SK-N-SH (cell line): Measurements from ENCODE around the gene MAN1A1. TPM values are rescaled to one million over a fixed set of nuclear protein-coding genes. Genes with fewer than 3 reads are reported as not detected.

Experiments
- CTCF ChIA-PET: fragments of 300-600, 350-600 bp; formaldehyde crosslinking; extraction: SDS; loops from one replicate; lab custom pipeline; 2021; lab: Yijun Ruan, JAX
- POLR2A ChIA-PET: fragments of 350-600 bp; sonication (Branson Sonifier 250); formaldehyde crosslinking; extraction: SDS; loops from one replicate; lab custom pipeline; 2020; ENCODE audit warnings: antibody characterized with exemption, inconsistent platforms; lab: Yijun Ruan, JAX
- DNase-seq: peaks from one replicate; pipeline ENCODE4 v3.0.0; 2012
- H2AFZ ChIP-seq: fragments of 200-600 bp; sonication (generic); 2 replicates; pipeline ENCODE4 v1.8.1; 2016; ENCODE audit warnings: antibody characterized with exemption, mild to moderate bottlenecking, low read depth
- H3F3A ChIP-seq: fragments of 200-600 bp; sonication (generic); replicated peaks from 2 replicates; pipeline ENCODE3; 2016; ENCODE audit warnings: antibody characterized with exemption, mild to moderate bottlenecking; ENCODE audit not compliant: insufficient read depth
- H3K27ac ChIP-seq, 2 experiments: fragments of 200-500 bp in 1 of 2; fragments of 200-600 bp in 1 of 2; sonication (Bioruptor generic) in 1 of 2; sonication (generic), shearing (Covaris generic) in 1 of 2; 2 replicates each; pipeline versions ENCODE4 v1.5.1 to v1.6.1; 2014 to 2016; ENCODE audit warnings: low read depth in 2 of 2, inconsistent platforms in 1 of 2, low read length in 1 of 2, mild to moderate bottlenecking in 1 of 2, mixed read lengths in 1 of 2
- H3K27me3 ChIP-seq: fragments of 200-600 bp; sonication (generic), shearing (Covaris generic); 2 replicates; pipeline ENCODE4 v1.6.1; 2016; ENCODE audit warnings: mixed run types; ENCODE audit not compliant: insufficient read depth
- H3K36me3 ChIP-seq, 2 experiments: fragments of 200-500 bp in 1 of 2; fragments of 200-600 bp in 1 of 2; sonication (Bioruptor generic) in 1 of 2; sonication (generic) in 1 of 2; replicated peaks in 1 of 2; 2 replicates each; pipeline versions ENCODE3 to v1.5.1; 2014 to 2016; ENCODE audit warnings: low read length in 1 of 2, mild to moderate bottlenecking in 1 of 2; ENCODE audit not compliant: insufficient read depth in 2 of 2, control insufficient read depth in 1 of 2
- H3K4me1 ChIP-seq, 2 experiments: fragments of 200-500 bp in 1 of 2; fragments of 200-600 bp in 1 of 2; sonication (Bioruptor generic) in 1 of 2; sonication (generic), shearing (Covaris generic) in 1 of 2; 2 replicates each; pipeline versions ENCODE4 v1.5.1 to v1.6.1; 2014 to 2016; ENCODE audit warnings: low read depth in 1 of 2, low read length in 1 of 2, mixed run types in 1 of 2; ENCODE audit not compliant: insufficient read depth in 2 of 2, control insufficient read depth in 1 of 2
- H3K4me2 ChIP-seq: fragments of 200-600 bp; sonication (generic), shearing (Covaris generic); 2 replicates; pipeline ENCODE4 v1.6.1; 2017; ENCODE audit warnings: mixed run types
- H3K4me3 ChIP-seq, 2 experiments: fragments of 200-500 bp in 1 of 2; fragments of 200-600 bp in 1 of 2; sonication (Bioruptor generic) in 1 of 2; sonication (generic), shearing (Covaris generic) in 1 of 2; 2 replicates each; pipeline versions ENCODE4 v1.5.1 to v1.8.1; 2014 to 2016; ENCODE audit warnings: low read depth in 2 of 2, inconsistent platforms in 1 of 2, low read length in 1 of 2, mild to moderate bottlenecking in 1 of 2, mixed read lengths in 1 of 2, moderate library complexity in 1 of 2
- H3K79me2 ChIP-seq: fragments of 200-600 bp; sonication (generic); 2 replicates; pipeline ENCODE4 v1.8.1; 2017; ENCODE audit warnings: mild to moderate bottlenecking; ENCODE audit not compliant: insufficient read depth
- H3K9ac ChIP-seq: fragments of 200-600 bp; sonication (generic); 2 replicates; pipeline ENCODE4 v1.6.1; 2017; ENCODE audit warnings: mixed run types
- H3K9me2 ChIP-seq: fragments of 200-600 bp; sonication (generic); 2 replicates; pipeline ENCODE4 v1.6.1; 2017; ENCODE audit warnings: mixed run types
- H3K9me3 ChIP-seq: fragments of 200-600 bp; sonication (generic); 2 replicates; pipeline ENCODE4 v1.6.1; 2017; ENCODE audit warnings: mixed run types, mild to moderate bottlenecking, moderate library complexity
- H4K20me1 ChIP-seq: fragments of 200-600 bp; sonication (generic); 2 replicates; pipeline ENCODE4 v1.6.1; 2017; ENCODE audit warnings: mild to moderate bottlenecking, mixed run types; ENCODE audit not compliant: insufficient read depth
- CHD2 ChIP-seq: fragments of 150-350 bp; IDR thresholded peaks from 2 replicates; pipeline ENCODE4 v1.6.1; 2018; ENCODE audit warnings: low read length; ENCODE audit not compliant: partially characterized antibody
- EP300 ChIP-seq, 2 experiments: IDR thresholded peaks; 2 replicates each; pipeline versions ENCODE4 v1.4.0 to v1.6.1; 2012; ENCODE audit warnings: borderline replicate concordance in 1 of 2, low read depth in 1 of 2, low read length in 1 of 2
- EZH2phosphoT487 ChIP-seq: fragments of 200-600 bp; sonication (generic); IDR thresholded peaks from 2 replicates; pipeline ENCODE4 v1.6.1; 2017; ENCODE audit warnings: low read depth, mixed run types, mild to moderate bottlenecking, antibody characterized with exemption, moderate library complexity, borderline replicate concordance
- FOSL2 ChIP-seq: IDR thresholded peaks from 2 replicates; pipeline ENCODE4 v1.4.0; 2012; ENCODE audit warnings: low read depth, mild to moderate bottlenecking, moderate library complexity, borderline replicate concordance
- FOXM1 ChIP-seq: IDR thresholded peaks from 2 replicates; pipeline ENCODE4 v1.4.0; 2012; ENCODE audit warnings: low read depth, mild to moderate bottlenecking
- GABPA ChIP-seq: IDR thresholded peaks from 2 replicates; pipeline ENCODE4 v1.4.0; 2012; ENCODE audit warnings: low read depth, mild to moderate bottlenecking
- GATA2 ChIP-seq: sonication (generic); formaldehyde crosslinking; IDR thresholded peaks from 2 replicates; pipeline ENCODE4 v1.5.0; 2020; ENCODE audit warnings: mild to moderate bottlenecking, missing genetic modification reagents
- JUND ChIP-seq: IDR thresholded peaks from 2 replicates; pipeline ENCODE4 v1.4.0; 2012
- MEF2A ChIP-seq: IDR thresholded peaks from 2 replicates; pipeline ENCODE4 v1.4.0; 2012; ENCODE audit warnings: low read depth, borderline replicate concordance
- NRF1 ChIP-seq: IDR thresholded peaks from 2 replicates; pipeline ENCODE4 v1.6.1; 2012; ENCODE audit warnings: low read depth, mild to moderate bottlenecking, low read length
- RCOR1 ChIP-seq: fragments of 150-350 bp; IDR thresholded peaks from 2 replicates; pipeline ENCODE4 v1.6.1; 2017; ENCODE audit warnings: antibody characterized with exemption, low read length
- SIN3A ChIP-seq: IDR thresholded peaks from 2 replicates; pipeline ENCODE4 v1.6.1; 2012; ENCODE audit warnings: low read depth, mild to moderate bottlenecking, low read length, moderate library complexity, borderline replicate concordance
- TCF12 ChIP-seq: IDR thresholded peaks from 2 replicates; pipeline ENCODE4 v1.4.0; 2012
- TEAD4 ChIP-seq: IDR thresholded peaks from 2 replicates; pipeline ENCODE4 v1.4.0; 2012; ENCODE audit warnings: mild to moderate bottlenecking, borderline replicate concordance; ENCODE audit not compliant: insufficient read depth
- YY1 ChIP-seq: IDR thresholded peaks from 2 replicates; pipeline ENCODE4 v1.4.0; 2012; ENCODE audit warnings: low read depth, mild to moderate bottlenecking
- WGBS: methylation state at CpG from one replicate; pipeline ENCODE4 v1.1.6; 2017; ENCODE audit warnings: low lambda C conversion rate; 5-methylcytosine and 5-hydroxymethylcytosine counted together
- polyA plus RNA-seq, 3 experiments: library from polyadenylated mRNA; depleted of rRNA; stranded (reverse); fragments of >200 nt; gene quantifications; 2 replicates each; pipeline ENCODE4 v1.2.3, GENCODE V29; 2012
- TF ChIP-seq, protein P1 (sequence below): fragments of 200-600 bp; sonication (generic); IDR thresholded peaks from 2 replicates; pipeline ENCODE4 v1.6.1; 2017; ENCODE audit warnings: antibody characterized with exemption, mild to moderate bottlenecking, moderate library complexity
- TF ChIP-seq, protein P2 (sequence below): IDR thresholded peaks from 2 replicates; pipeline ENCODE4; 2012

The MAN1A1 gene
- polyA plus RNA-seq, 1 of the 3 experiments (the other 2 are of a cell fraction) = 28.0 TPM

DNA sequence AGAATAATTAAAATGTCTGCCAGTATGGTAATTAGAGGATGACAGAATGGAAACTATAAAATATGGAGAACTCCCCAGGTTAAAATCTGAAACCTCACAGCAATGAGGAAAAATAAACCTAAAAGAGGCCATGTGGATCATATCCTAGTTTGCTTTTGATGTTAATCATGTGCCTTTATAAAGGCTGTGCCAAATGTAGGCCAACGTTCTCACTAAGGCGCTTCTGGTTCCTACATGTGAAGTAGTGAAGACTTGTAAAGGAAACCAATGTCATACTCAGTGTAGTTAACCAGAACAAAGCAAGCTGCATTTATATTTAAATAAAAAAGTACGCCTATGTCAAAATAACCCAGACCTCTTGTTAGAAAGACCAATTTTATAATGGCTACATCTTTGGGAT, 157.4 kb downstream of the MAN1A1 start:
- Histone ChIP-seq H3K27ac (no peak overlapping the region; a peak in 1 of 4 replicates), H3K79me2 (no peaks in the 10 kb centered on the region), H3K9me3 (no peaks in the 10 kb centered on the region), H3K4me2 (no peak overlapping the region), H2AFZ (no peak overlapping the region), H3K9ac (no peak overlapping the region), H3K9me2 (no peaks in the 10 kb centered on the region), H4K20me1 (no peaks in the 10 kb centered on the region), H3K36me3 (peaks cover 40 to 63% of the 10 kb centered on the region in 2 experiments), H3K4me3 (no peak overlapping the region), H3K4me1 (peaks cover 0 to 25% of the 10 kb centered on the region in 2 experiments; a peak in 2 of 4 replicates), H3F3A (no peaks in the 10 kb centered on the region), H3K27me3 (no peaks in the 10 kb centered on the region)
- ChIA-PET POLR2A (no interaction called here), CTCF (interaction anchor here (1.0 kb wide), 2 partner anchors 26 to 43 kb away, joined by 3 read pairs; no protein-coding TSS in a partner anchor)
- no peak for TF ChIP-seq CHD2
- TF ChIP-seq GATA2 (CRISPR knock-in tag) = no peak
- TF ChIP-seq, protein P1, sequence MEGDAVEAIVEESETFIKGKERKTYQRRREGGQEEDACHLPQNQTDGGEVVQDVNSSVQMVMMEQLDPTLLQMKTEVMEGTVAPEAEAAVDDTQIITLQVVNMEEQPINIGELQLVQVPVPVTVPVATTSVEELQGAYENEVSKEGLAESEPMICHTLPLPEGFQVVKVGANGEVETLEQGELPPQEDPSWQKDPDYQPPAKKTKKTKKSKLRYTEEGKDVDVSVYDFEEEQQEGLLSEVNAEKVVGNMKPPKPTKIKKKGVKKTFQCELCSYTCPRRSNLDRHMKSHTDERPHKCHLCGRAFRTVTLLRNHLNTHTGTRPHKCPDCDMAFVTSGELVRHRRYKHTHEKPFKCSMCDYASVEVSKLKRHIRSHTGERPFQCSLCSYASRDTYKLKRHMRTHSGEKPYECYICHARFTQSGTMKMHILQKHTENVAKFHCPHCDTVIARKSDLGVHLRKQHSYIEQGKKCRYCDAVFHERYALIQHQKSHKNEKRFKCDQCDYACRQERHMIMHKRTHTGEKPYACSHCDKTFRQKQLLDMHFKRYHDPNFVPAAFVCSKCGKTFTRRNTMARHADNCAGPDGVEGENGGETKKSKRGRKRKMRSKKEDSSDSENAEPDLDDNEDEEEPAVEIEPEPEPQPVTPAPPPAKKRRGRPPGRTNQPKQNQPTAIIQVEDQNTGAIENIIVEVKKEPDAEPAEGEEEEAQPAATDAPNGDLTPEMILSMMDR = no peak
- TF ChIP-seq NRF1 = no peak
- TF ChIP-seq EP300 (IDR thresholded peaks at IDR 0.05; ENCODE audit: borderline replicate concordance in 1 of 2, low read depth in 1 of 2, low read length in 1 of 2) = no peak
- TF ChIP-seq TEAD4 = no peak
- no peak for TF ChIP-seq SIN3A
- TF ChIP-seq GABPA = no peak
- TF ChIP-seq FOXM1 = no peak
- TF ChIP-seq EZH2phosphoT487 = no peak
- WGBS = 85% methylated on average over 3 of the region's 3 CpGs
- no peak for DNase-seq

DNA sequence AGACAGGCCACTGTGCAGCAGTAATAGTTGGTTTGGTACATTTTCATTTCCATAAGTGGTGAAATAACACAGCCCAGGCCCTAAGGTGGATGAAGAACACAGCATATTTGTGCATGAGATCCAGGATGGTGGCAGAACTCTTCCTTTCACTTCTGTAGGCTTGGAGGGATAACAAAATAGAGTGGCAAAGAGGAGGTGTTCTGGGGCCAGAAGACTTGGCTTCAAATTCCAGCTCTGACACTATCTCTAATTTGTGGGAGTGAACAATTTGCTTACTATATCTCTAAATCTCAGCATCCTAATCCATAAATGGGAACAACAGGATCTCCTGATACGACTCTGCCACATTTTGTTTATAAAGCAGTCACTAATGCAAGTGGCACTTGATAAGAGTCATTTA, 159.4 kb downstream of the MAN1A1 start:
- Histone ChIP-seq H3K9me2 (no peaks in the 10 kb centered on the region), H3K79me2 (no peaks in the 10 kb centered on the region), H3K4me3 (no peak overlapping the region), H3K9ac (no peak overlapping the region), H3K4me1 (peaks cover 0 to 10% of the 10 kb centered on the region in 2 experiments; a peak in 2 of 4 replicates), H3K9me3 (no peaks in the 10 kb centered on the region), H3K27me3 (no peaks in the 10 kb centered on the region), H2AFZ (no peak overlapping the region), H3K27ac (no peak overlapping the region; a peak in 1 of 4 replicates), H3K36me3 (peaks cover 43 to 66% of the 10 kb centered on the region in 2 experiments), H3K4me2 (no peak overlapping the region), H4K20me1 (no peaks in the 10 kb centered on the region), H3F3A (no peaks in the 10 kb centered on the region)
- whole genome bisulfite sequencing = 77% methylated on average over 1 of the region's 1 CpG
- no peak for TF ChIP-seq JUND
- TF ChIP-seq RCOR1 = no peak
- TF ChIP-seq YY1 = no peak
- no peak for TF ChIP-seq FOSL2
- TF ChIP-seq, protein P2, sequence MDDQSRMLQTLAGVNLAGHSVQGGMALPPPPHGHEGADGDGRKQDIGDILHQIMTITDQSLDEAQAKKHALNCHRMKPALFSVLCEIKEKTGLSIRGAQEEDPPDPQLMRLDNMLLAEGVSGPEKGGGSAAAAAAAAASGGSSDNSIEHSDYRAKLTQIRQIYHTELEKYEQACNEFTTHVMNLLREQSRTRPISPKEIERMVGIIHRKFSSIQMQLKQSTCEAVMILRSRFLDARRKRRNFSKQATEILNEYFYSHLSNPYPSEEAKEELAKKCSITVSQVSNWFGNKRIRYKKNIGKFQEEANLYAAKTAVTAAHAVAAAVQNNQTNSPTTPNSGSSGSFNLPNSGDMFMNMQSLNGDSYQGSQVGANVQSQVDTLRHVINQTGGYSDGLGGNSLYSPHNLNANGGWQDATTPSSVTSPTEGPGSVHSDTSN = no peak
- no peak for TF ChIP-seq TCF12
- no peak for TF ChIP-seq MEF2A
- ChIA-PET POLR2A (no interaction called here), CTCF (interaction anchor here (0.6 kb wide), 1 partner anchor 161 kb away, joined by 3 read pairs; no protein-coding TSS in a partner anchor)
- no peak for DNase-seq
